SK-MEL-5 (cell line): ENCODE measurements around the gene OCSTAMP. TPM values are rescaled to one million over a fixed set of nuclear protein-coding genes. Genes with fewer than 3 reads are reported as not detected.
A peak's percentile ranks its signal among the peaks of the same experiment; 100 is the strongest.

Source experiments
- DNase-seq: peaks from one replicate; pipeline ENCODE4 v3.0.0-alpha.2; 2016; ENCODE audit warnings: low read depth, low spot score
- in situ Hi-C: cut with HindIII; loops from 2 replicates; pipeline ENCODE4 v1.10.0; 2016; ENCODE audit warnings: low sequenced_read_pairs, high pct_unique_total_duplicates, low pct_unique_long_range_greater_than_20kb
- total RNA-seq: library from RNA; depleted of rRNA; stranded (reverse); fragments of >200 nt; shearing (Covaris generic); gene quantifications from 2 replicates; pipeline ENCODE4 v1.2.3, GENCODE V29; 2014

Gene OCSTAMP
- total RNA-seq, 1 experiment from 2014 or later: not detected

- in situ Hi-C loops: no loop called here
- no peak for DNase-seq
Measured at GRCh38 chr20:46575937-46576461, 25.5 kb upstream of the OCSTAMP start.

- no peak for DNase-seq
- in situ Hi-C loops: no loop called here
Measured at GRCh38 chr20:46575394-46575793, 24.9 kb upstream of the OCSTAMP start.

GRCh38 chr20:46573788-46574584 is 23.5 kb upstream of the OCSTAMP start:
- in situ Hi-C loops: no loop called here
- DNase-seq: no peak

GRCh38 chr20:46573234-46573633 is 22.8 kb upstream of the OCSTAMP start:
- in situ Hi-C loops: no loop called here

GRCh38 chr20:46572790-46573189 is 22.3 kb upstream of the OCSTAMP start:
- no peak for DNase-seq
- in situ Hi-C loops: no loop called here

More at GRCh38 chr20:46573234-46573633, 22.8 kb upstream of the OCSTAMP start:
- no peak for DNase-seq

- peak; percentile 73 for DNase-seq
- in situ Hi-C loops: no loop called here
Measured at GRCh38 chr20:46572153-46572552, 21.7 kb upstream of the OCSTAMP start.

GRCh38 chr20:46571418-46571817 is 21.0 kb upstream of the OCSTAMP start:
- no peak for DNase-seq
- in situ Hi-C loops: no loop called here

- peak; percentile 22 for DNase-seq
- in situ Hi-C loops: no loop called here
Measured at GRCh38 chr20:46570956-46571355, 20.5 kb upstream of the OCSTAMP start.

GRCh38 chr20:46569961-46570360 is 19.5 kb upstream of the OCSTAMP start:
- no peak for DNase-seq
- in situ Hi-C loops: no loop called here

GRCh38 chr20:46568570-46569129 is 18.2 kb upstream of the OCSTAMP start:
- in situ Hi-C loops: no loop called here
- peak; percentile 40 for DNase-seq

GRCh38 chr20:46566125-46566524 is 15.7 kb upstream of the OCSTAMP start:
- in situ Hi-C loops: no loop called here
- DNase-seq: no peak

- DNase-seq: no peak
- in situ Hi-C loops: no loop called here
Measured at GRCh38 chr20:46564241-46564957, 13.9 kb upstream of the OCSTAMP start.

GRCh38 chr20:46563860-46564221 is 13.4 kb upstream of the OCSTAMP start:
- in situ Hi-C loops: no loop called here
- no peak for DNase-seq

GRCh38 chr20:46563170-46563859 is 12.9 kb upstream of the OCSTAMP start:
- peak; percentile 38 for DNase-seq
- in situ Hi-C loops: no loop called here

- DNase-seq: peak; percentile 90
- in situ Hi-C loops: no loop called here
Measured at GRCh38 chr20:46562373-46563169, 12.1 kb upstream of the OCSTAMP start.

GRCh38 chr20:46562009-46562372 is 11.5 kb upstream of the OCSTAMP start:
- DNase-seq: no peak
- in situ Hi-C loops: no loop called here

- DNase-seq: peak; percentile 48
- in situ Hi-C loops: no loop called here
Measured at GRCh38 chr20:46559685-46560440, 9.4 kb upstream of the OCSTAMP start.
